K562 (cell line): ENCODE data around the gene SLAMF6.

Experiments used
- CREBBP ChIP-seq: IDR thresholded peaks from one replicate; pipeline ENCODE4 v1.6.1; 2012; ENCODE audit warnings: low read depth, mild to moderate bottlenecking, control low read depth, inconsistent platforms, low read length
- GTF2F1 ChIP-seq: IDR thresholded peaks from 2 replicates; pipeline ENCODE4 v1.6.1; 2011; ENCODE audit warnings: low read depth, low read length, improper control_type of control experiment
- HNRNPUL1 ChIP-seq: fragments of 200-400 bp; formaldehyde crosslinking; IDR thresholded peaks from 2 replicates; pipeline ENCODE4 v1.6.1; 2017; ENCODE audit warnings: low read length
- POLR2A ChIP-seq: fragments of 450-650 bp; conservative IDR thresholded peaks from 2 replicates; pipeline ENCODE4 v1.6.1; 2016
- POLR2AphosphoS2 ChIP-seq: IDR thresholded peaks from 2 replicates; pipeline ENCODE4 v1.6.1; 2012; ENCODE audit warnings: low read length, improper control_type of control experiment
- RAD21 ChIP-seq, 2 experiments: fragments of 250-450 bp in 1 of 2; fragments of 450-650 bp in 1 of 2; sonication (Bioruptor Pico) in 1 of 2; formaldehyde crosslinking in 1 of 2; IDR thresholded peaks in 1 of 2; conservative IDR thresholded peaks in 1 of 2; 2 replicates each; pipeline versions ENCODE4 v1.4.0 to v1.8.0; 2020 to 2022; ENCODE audit warnings: mild to moderate bottlenecking in 2 of 2, moderate library complexity in 1 of 2
- SMAD2 ChIP-seq: fragments of 150-350 bp; IDR thresholded peaks from 2 replicates; pipeline ENCODE4 v1.6.1; 2014; ENCODE audit warnings: low read depth, mild to moderate bottlenecking, low read length
- TAF1 ChIP-seq: IDR thresholded peaks from 2 replicates; pipeline ENCODE4 v1.6.1; 2011; ENCODE audit warnings: mild to moderate bottlenecking, low read length, moderate library complexity; ENCODE audit not compliant: insufficient read depth, control insufficient read depth, severe bottlenecking; ENCODE audit errors: extremely low read depth
- TCF7 ChIP-seq: sonication (generic); IDR thresholded peaks from 2 replicates; pipeline ENCODE4 v1.6.1; 2016; ENCODE audit warnings: antibody characterized with exemption, borderline replicate concordance
- USF2 ChIP-seq: sonication (generic); formaldehyde crosslinking; IDR thresholded peaks from 2 replicates; pipeline ENCODE4 v1.5.0; 2020; ENCODE audit warnings: missing genetic modification reagents
- ZBTB26 ChIP-seq: fragments of 450-650 bp; formaldehyde crosslinking; IDR thresholded peaks from 2 replicates; pipeline ENCODE4 v1.4.0; 2022; ENCODE audit warnings: missing genetic modification characterization
- ZZZ3 ChIP-seq: fragments of 450-650 bp; IDR thresholded peaks from 2 replicates; pipeline ENCODE4 v1.6.1; 2016; ENCODE audit warnings: antibody characterized with exemption, mild to moderate bottlenecking, moderate library complexity
- TF ChIP-seq, protein P1 (sequence below), 3 experiments: IDR thresholded peaks in 2 of 3; conservative IDR thresholded peaks in 1 of 3; 2 replicates each; pipeline ENCODE4 v1.5.1; 2011 to 2012; ENCODE audit warnings: low read length in 3 of 3, mild to moderate bottlenecking in 3 of 3, control low read depth in 2 of 3, improper control_type of control experiment in 1 of 3, inconsistent platforms in 1 of 3, low read depth in 1 of 3, mixed read lengths in 1 of 3, moderate library complexity in 1 of 3; ENCODE audit not compliant: insufficient read depth in 2 of 3

DNA sequence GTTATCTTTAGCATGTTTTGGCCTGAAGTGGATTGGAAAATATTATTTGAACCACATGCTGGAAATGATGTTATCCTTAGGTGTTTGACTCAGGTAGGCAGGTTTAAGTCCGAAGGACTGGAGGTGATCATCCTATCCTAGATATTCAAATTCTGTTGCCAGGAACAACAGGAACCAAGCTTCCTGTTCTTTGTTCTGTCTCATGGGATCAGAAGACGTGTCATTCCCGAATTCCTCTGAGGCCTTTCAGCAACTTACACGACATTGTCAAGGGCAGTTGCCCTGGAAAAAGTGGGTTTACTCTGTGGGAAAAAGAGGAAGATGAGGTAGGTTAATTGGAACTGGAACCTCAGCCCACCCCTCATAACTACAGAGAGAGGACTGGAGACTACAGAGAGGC lies 36.6 kb downstream of the SLAMF6 start:
- no peak for TF ChIP-seq RAD21 (CRISPR knock-in tag; conservative IDR thresholded peaks at IDR 0.05 in 1 of 2, IDR thresholded peaks at IDR 0.05 in 1 of 2)
- no peak for TF ChIP-seq TAF1
- no peak for TF ChIP-seq HNRNPUL1
- TF ChIP-seq, protein P1, sequence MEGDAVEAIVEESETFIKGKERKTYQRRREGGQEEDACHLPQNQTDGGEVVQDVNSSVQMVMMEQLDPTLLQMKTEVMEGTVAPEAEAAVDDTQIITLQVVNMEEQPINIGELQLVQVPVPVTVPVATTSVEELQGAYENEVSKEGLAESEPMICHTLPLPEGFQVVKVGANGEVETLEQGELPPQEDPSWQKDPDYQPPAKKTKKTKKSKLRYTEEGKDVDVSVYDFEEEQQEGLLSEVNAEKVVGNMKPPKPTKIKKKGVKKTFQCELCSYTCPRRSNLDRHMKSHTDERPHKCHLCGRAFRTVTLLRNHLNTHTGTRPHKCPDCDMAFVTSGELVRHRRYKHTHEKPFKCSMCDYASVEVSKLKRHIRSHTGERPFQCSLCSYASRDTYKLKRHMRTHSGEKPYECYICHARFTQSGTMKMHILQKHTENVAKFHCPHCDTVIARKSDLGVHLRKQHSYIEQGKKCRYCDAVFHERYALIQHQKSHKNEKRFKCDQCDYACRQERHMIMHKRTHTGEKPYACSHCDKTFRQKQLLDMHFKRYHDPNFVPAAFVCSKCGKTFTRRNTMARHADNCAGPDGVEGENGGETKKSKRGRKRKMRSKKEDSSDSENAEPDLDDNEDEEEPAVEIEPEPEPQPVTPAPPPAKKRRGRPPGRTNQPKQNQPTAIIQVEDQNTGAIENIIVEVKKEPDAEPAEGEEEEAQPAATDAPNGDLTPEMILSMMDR (IDR thresholded peaks at IDR 0.05 in 2 of 3, conservative IDR thresholded peaks at IDR 0.05 in 1 of 3; ENCODE audit: insufficient read depth in 2 of 3, low read depth in 1 of 3, low read length in 3 of 3): no peak
- no peak for TF ChIP-seq USF2 (CRISPR knock-in tag)
- no peak for TF ChIP-seq ZZZ3
- no peak for TF ChIP-seq GTF2F1
- no peak for TF ChIP-seq POLR2AphosphoS2
- no peak for TF ChIP-seq CREBBP
- no peak for TF ChIP-seq ZBTB26 (CRISPR knock-in tag)
- no peak for TF ChIP-seq POLR2A
- TF ChIP-seq TCF7: no peak
- no peak for TF ChIP-seq SMAD2
